Activated CD4-positive, alpha-beta memory T cell treated with anti-CD3 and anti-CD28 coated beads, Interleukin-2, amount 10 ng/mL, durations not matched to agents 7 days and 5 days (primary cell): ENCODE measurements around the gene ECE1. TPM values are rescaled to one million over a fixed set of nuclear protein-coding genes. Genes with fewer than 3 reads are reported as not detected.

Experiments
- CTCF ChIA-PET: fragments of 350-600 bp; sonication (Branson Sonifier 250); formaldehyde crosslinking; loops from one replicate; lab custom pipeline; 2021; ENCODE audit warnings: antibody characterized with exemption, inconsistent platforms; lab: Charles Lee
- POLR2A ChIA-PET: fragments of 350-600 bp; sonication (Branson Sonifier 250); formaldehyde crosslinking; loops from one replicate; lab custom pipeline; 2021; ENCODE audit warnings: antibody characterized with exemption; lab: Charles Lee
- DNase-seq: peaks from one replicate; pipeline ENCODE4 v3.0.0-alpha.2; 2020
- H3K27ac Mint-ChIP-seq: one replicate; pipeline ENCODE4 v1.8.0; 2021; ENCODE audit warnings: mild to moderate bottlenecking, mixed read lengths
- H3K27me3 Mint-ChIP-seq: one replicate; pipeline ENCODE4 v1.8.0; 2021; ENCODE audit warnings: mixed read lengths
- H3K36me3 Mint-ChIP-seq: one replicate; pipeline ENCODE4 v1.8.0; 2021; ENCODE audit warnings: low read depth, mixed read lengths
- H3K4me1 Mint-ChIP-seq: one replicate; pipeline ENCODE4 v1.8.0; 2021; ENCODE audit warnings: mixed read lengths
- H3K4me3 Mint-ChIP-seq: one replicate; pipeline ENCODE4 v1.8.0; 2021; ENCODE audit warnings: mild to moderate bottlenecking, mixed read lengths
- H3K9me3 Mint-ChIP-seq: one replicate; pipeline ENCODE4 v1.8.0; 2021; ENCODE audit warnings: mixed read lengths
- total RNA-seq, 2 experiments: library from RNA; stranded (reverse); gene quantifications; one replicate each; pipeline ENCODE4 v1.2.3, GENCODE V29; 2021

Gene ECE1
- total RNA-seq, 2 experiments from 2014 or later, result 85.3 to 87.9 TPM

DNA sequence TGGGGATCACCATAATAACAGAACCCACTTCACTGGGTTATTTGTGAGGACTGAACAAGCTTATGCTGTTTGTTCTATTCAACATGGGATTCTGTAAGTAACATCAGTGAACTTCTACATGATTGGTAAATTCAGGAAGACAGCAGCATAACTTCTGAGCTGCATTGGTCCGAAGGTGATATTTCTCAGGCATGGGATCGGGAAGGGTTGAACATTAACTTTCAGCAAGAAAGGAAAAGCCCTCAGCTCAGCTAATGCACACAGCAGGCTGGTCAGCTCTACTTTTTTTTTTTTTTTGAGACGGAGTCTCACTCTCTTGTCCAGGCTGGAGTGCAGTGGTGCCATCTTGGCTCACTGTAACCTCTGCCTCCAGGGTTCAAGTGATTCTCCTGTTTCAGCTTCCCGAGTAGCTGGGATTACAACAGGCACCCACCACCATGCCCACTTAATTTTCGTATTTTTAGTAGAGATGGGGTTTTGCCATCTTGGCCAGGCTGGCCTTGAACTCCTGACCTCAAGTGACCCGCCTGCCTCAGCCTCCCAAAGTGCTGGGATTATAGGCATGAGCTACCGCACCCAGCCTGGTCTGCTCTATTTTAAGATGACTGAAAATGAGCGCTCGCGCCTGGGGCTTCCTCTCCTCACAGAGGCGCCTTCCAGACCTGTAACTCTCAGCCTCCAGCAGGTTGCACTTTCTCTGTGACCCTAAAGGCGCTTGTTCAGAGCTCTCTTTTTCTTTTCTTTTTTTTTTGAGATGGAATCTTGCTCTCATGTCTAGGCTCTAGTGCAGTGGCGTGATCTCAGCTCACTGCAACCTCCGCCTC, 42.2 kb downstream of the ECE1 start:
- CTCF ChIA-PET, result interaction anchor here (0.7 to 2.8 kb wide), 4 partner anchors 16 to 97 kb away, joined by 3 to 13 read pairs (median 4); no protein-coding TSS in a partner anchor
- Mint-ChIP-seq H3K27me3 (no peaks in the 10 kb centered on the region), H3K4me3 (no peak overlapping the region), H3K27ac (no peak overlapping the region), H3K4me1 (peaks cover 2% of the 10 kb centered on the region), H3K9me3 (no peaks in the 10 kb centered on the region), H3K36me3 (peaks cover 48% of the 10 kb centered on the region)
- DNase-seq, result no peak
- POLR2A ChIA-PET, result interaction anchor here (1.1 kb wide), 1 partner anchor 10 kb away, joined by 4 read pairs; no protein-coding TSS in a partner anchor

DNA sequence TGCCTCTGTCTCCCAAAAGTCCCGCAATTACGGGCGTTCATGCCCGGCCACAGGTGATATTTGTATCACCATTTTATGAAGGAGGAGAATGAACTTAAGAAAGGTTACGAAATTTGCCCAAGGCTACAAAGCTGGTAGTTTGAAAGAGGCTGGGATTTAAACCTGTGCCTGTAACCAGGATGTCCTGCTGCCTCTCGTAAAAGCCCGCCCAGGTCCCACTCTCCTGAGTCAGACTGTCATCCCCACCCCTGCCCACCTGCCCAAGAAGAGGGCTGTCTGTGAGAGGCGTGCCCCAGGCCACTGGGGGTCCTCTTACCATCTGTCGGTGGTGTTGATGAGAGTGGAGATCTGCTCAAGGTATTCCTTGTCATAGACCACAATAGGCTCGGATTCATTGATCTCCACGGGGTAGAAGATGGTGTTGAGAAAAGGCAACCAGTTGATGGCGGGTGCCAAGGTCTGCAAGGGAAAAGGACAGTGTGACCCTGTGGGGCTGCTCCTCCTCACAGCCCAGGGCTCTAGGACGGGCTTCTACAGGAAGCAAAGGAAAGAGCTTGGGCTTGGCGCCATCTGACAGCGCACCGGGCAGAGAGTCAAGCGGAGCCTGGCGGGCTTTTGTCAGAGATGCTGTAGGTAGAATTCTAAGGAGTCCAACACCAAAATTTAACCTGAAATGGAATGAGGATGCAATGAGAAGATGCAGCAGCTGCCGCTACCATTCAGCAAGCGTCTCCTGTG, 43.2 kb downstream of the ECE1 start:
- Mint-ChIP-seq H3K27ac (no peak overlapping the region), H3K36me3 (peaks cover 49% of the 10 kb centered on the region), H3K9me3 (no peaks in the 10 kb centered on the region), H3K27me3 (no peaks in the 10 kb centered on the region), H3K4me1 (no peaks in the 10 kb centered on the region), H3K4me3 (no peak overlapping the region)
- DNase-seq, result no peak
- POLR2A ChIA-PET, result interaction anchor here (1.1 kb wide), 1 partner anchor 11 kb away, joined by 4 read pairs; no protein-coding TSS in a partner anchor
- CTCF ChIA-PET, result interaction anchor here (0.9 to 2.8 kb wide), 3 partner anchors 15 to 98 kb away, joined by 3 to 13 read pairs (median 4); no protein-coding TSS in a partner anchor

DNA sequence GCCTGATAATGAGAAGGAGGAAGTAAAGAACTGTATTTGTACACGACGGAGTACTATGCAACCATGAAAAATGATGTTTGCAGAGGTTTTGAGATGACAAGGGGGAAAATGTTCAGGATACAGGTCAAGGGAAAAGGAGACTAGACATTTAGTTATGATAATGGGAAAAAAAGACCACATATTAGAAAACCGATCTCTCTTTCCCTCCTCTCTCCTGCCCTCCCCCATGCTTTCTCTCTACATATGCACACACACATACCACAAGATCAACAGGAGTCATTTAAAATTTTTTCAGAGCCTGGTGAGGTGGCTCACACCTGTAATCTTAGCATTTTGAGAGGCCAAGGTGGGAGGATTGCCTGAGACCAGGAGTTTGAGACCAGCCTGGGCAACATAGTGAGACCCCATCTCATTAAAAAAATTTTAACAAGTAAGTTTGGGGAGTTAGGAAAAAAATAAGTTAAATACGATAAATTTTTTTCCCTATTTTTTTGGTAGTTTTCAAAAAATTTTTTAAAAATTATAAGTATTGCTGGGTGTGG, 44.5 kb downstream of the ECE1 start:
- no peak for DNase-seq
- Mint-ChIP-seq H3K4me3 (no peak overlapping the region), H3K4me1 (no peaks in the 10 kb centered on the region), H3K27me3 (no peaks in the 10 kb centered on the region), H3K9me3 (no peaks in the 10 kb centered on the region), H3K36me3 (peaks cover 55% of the 10 kb centered on the region), H3K27ac (no peak overlapping the region)
- CTCF ChIA-PET, result interaction anchor here (1.0 to 4.4 kb wide), 7 partner anchors 9 to 123 kb away, joined by 3 to 23 read pairs (median 6); no protein-coding TSS in a partner anchor
- POLR2A ChIA-PET, result interaction anchor here (0.9 kb wide), 1 partner anchor 9 kb away, joined by 4 read pairs; no protein-coding TSS in a partner anchor

DNA sequence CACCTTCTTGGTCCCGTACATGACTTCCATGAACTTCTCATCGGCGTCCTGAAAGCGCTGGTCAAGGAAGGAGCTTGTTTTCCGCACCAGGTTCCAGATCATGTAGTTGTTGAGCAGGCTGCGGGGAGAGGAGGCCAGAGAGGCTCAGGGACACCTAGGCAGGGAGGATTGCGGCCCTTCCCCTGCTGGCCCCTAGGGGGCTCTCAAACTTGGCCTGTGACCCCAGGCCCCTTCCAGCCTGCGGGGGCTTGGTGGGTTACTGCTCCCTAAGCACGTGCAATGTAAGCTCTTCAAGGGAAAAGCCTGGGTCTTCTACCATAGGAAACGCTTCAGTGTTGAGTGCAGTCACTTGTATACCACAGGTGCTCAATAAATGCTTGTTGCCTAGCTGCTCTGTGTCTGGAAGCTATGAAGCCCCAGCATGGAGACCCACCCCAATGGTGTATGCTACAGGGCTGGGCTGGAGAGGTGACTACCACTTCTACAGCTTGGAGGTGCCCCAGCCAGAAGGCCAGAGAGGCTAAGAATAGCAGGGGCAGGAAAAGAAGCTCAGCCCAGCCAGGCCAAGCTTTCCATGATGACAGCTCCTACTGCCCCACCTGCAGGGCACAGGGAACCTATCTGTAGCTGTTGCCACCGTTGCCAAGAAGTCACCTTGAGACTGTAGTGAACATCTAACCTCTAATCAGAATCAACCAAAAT, 45.1 kb downstream of the ECE1 start:
- H3K4me3 Mint-ChIP-seq, result no peak overlapping the region
- H3K9me3 Mint-ChIP-seq, result no peaks in the 10 kb centered on the region
- H3K27ac Mint-ChIP-seq, result no peak overlapping the region
- ChIA-PET POLR2A (interaction anchor here (0.9 kb wide), 1 partner anchor 10 kb away, joined by 4 read pairs; no protein-coding TSS in a partner anchor), CTCF (interaction anchor here (0.7 to 4.4 kb wide), 9 partner anchors 8 to 144 kb away, joined by 3 to 23 read pairs (median 4); no protein-coding TSS in a partner anchor)
- no peaks in the 10 kb centered on the region for H3K4me1 Mint-ChIP-seq
- H3K36me3 Mint-ChIP-seq, result peaks cover 56% of the 10 kb centered on the region
- H3K27me3 Mint-ChIP-seq, result no peaks in the 10 kb centered on the region
- DNase-seq, result no peak

- ChIA-PET POLR2A (no interaction called here), CTCF (interaction anchor here (1.4 to 4.4 kb wide), 4 partner anchors 10 to 26 kb away, joined by 3 to 23 read pairs (median 8); no protein-coding TSS in a partner anchor)
- Mint-ChIP-seq H3K4me3 (no peak overlapping the region), H3K36me3 (peaks cover 54% of the 10 kb centered on the region), H3K9me3 (no peaks in the 10 kb centered on the region), H3K27ac (no peak overlapping the region), H3K4me1 (peaks cover 3% of the 10 kb centered on the region), H3K27me3 (no peaks in the 10 kb centered on the region)
- DNase-seq, result no peak
Measured at GRCh38 chr1:21244154-21244553, 46.1 kb downstream of the ECE1 start.

- CTCF ChIA-PET, result interaction anchor here (0.7 to 4.4 kb wide), 5 partner anchors 9 to 95 kb away, joined by 3 to 23 read pairs (median 5); no protein-coding TSS in a partner anchor
- Mint-ChIP-seq H3K36me3 (peaks cover 56% of the 10 kb centered on the region), H3K27ac (no peak overlapping the region), H3K27me3 (no peaks in the 10 kb centered on the region), H3K4me3 (no peak overlapping the region), H3K4me1 (peaks cover 4% of the 10 kb centered on the region), H3K9me3 (no peaks in the 10 kb centered on the region)
- POLR2A ChIA-PET, result no interaction called here
- no peak for DNase-seq
Measured at GRCh38 chr1:21242846-21243245, 47.4 kb downstream of the ECE1 start.

- POLR2A ChIA-PET, result no interaction called here
- H3K9me3 Mint-ChIP-seq, result no peaks in the 10 kb centered on the region
- no peak overlapping the region for H3K4me3 Mint-ChIP-seq
- CTCF ChIA-PET, result interaction anchor here (1.2 to 4.4 kb wide), 4 partner anchors 8 to 28 kb away, joined by 5 to 23 read pairs (median 6); no protein-coding TSS in a partner anchor
- DNase-seq, result no peak
- H3K27ac Mint-ChIP-seq, result no peak overlapping the region
- H3K36me3 Mint-ChIP-seq, result peaks cover 57% of the 10 kb centered on the region
- no peaks in the 10 kb centered on the region for H3K27me3 Mint-ChIP-seq
- peaks cover 4% of the 10 kb centered on the region for H3K4me1 Mint-ChIP-seq
Measured at GRCh38 chr1:21241771-21242581, 48.3 kb downstream of the ECE1 start.

GRCh38 chr1:21240706-21241105, 49.6 kb downstream of the ECE1 start:
- H3K9me3 Mint-ChIP-seq, result no peaks in the 10 kb centered on the region
- POLR2A ChIA-PET, result no interaction called here

GRCh38 chr1:21239221-21239620, 51.0 kb downstream of the ECE1 start:
- no peaks in the 10 kb centered on the region for H3K27me3 Mint-ChIP-seq
- no peak overlapping the region for H3K27ac Mint-ChIP-seq
- no peak overlapping the region for H3K4me3 Mint-ChIP-seq
- POLR2A ChIA-PET, result no interaction called here
- CTCF ChIA-PET, result interaction anchor here (0.7 to 1.8 kb wide), 3 partner anchors 16 to 129 kb away, joined by 3 to 5 read pairs (median 4); no protein-coding TSS in a partner anchor
- H3K36me3 Mint-ChIP-seq, result peaks cover 54% of the 10 kb centered on the region
- H3K9me3 Mint-ChIP-seq, result no peaks in the 10 kb centered on the region
- peaks cover 4% of the 10 kb centered on the region for H3K4me1 Mint-ChIP-seq
- DNase-seq, result no peak

More at GRCh38 chr1:21240706-21241105, 49.6 kb downstream of the ECE1 start:
- no peak for DNase-seq
- Mint-ChIP-seq H3K27ac (no peak overlapping the region), H3K27me3 (no peaks in the 10 kb centered on the region), H3K36me3 (peaks cover 59% of the 10 kb centered on the region), H3K4me3 (no peak overlapping the region), H3K4me1 (peaks cover 4% of the 10 kb centered on the region)
- CTCF ChIA-PET, result interaction anchor here (0.6 to 1.8 kb wide), 5 partner anchors 9 to 127 kb away, joined by 3 to 6 read pairs (median 4); no protein-coding TSS in a partner anchor

DNA sequence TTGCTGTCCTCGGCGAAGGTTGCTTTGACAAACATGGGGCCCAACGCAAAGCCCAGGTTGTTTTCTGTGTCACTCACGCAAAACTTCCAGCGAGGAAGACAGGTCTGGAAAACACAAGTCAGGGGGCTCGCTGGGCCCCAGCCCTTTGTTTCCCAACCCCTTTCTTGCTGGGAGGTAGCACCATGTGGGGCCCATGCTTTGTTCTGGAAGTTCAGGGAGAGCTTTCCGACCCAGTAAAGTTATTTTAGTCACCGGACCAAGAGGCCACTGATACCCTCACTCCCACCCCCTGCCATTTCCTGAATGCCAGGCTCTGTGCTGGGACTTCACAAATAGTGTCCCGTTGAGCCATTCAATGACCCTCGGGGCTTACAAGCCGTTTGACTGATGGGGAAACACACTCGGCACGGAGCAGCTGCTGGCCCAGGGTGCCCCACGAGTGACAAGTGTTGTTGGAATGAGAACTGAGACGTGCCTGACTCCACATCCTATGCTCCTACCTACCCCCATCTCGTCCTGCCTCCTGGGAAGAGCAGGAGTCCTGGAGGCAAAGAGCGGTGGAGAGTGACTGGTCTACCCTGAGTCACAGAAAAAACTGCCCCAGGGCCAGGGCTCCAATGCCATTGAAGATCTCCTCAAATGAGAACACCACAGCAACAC, 52.0 kb downstream of the ECE1 start:
- CTCF ChIA-PET, result interaction anchor here (0.7 to 1.4 kb wide), 2 partner anchors 22 to 206 kb away, joined by 3 to 4 read pairs; no protein-coding TSS in a partner anchor
- no peak for DNase-seq
- H3K4me1 Mint-ChIP-seq, result peaks cover 4% of the 10 kb centered on the region
- H3K27ac Mint-ChIP-seq, result no peak overlapping the region
- H3K27me3 Mint-ChIP-seq, result no peaks in the 10 kb centered on the region
- H3K9me3 Mint-ChIP-seq, result no peaks in the 10 kb centered on the region
- no peak overlapping the region for H3K4me3 Mint-ChIP-seq
- POLR2A ChIA-PET, result no interaction called here
- H3K36me3 Mint-ChIP-seq, result peaks cover 54% of the 10 kb centered on the region
